ENCODE results near the gene ZNF362.

Gene ZNF362

GRCh38 chr1:33259879-33260278, 3.6 kb downstream of the ZNF362 start:
- Histone ChIP-seq H3K36me3 (ENCODE audit: control insufficient read depth, insufficient read depth, low read length) (peaks cover 5% of the 10 kb centered on the region), H3K4me1 (ENCODE audit: control insufficient read depth, insufficient read depth, low read length) (peaks cover 6% of the 10 kb centered on the region), H3K9me3 (ENCODE audit: control insufficient read depth, insufficient read depth, low read length) (no peaks in the 10 kb centered on the region), H3K4me3 (ENCODE audit: low read depth, low read length) (no peak overlapping the region), H3K27me3 (ENCODE audit: control insufficient read depth, insufficient read depth, low read length) (peaks cover 2% of the 10 kb centered on the region), H3K9ac (ENCODE audit: low read depth, low read length) (no peak overlapping the region)

- peaks cover 5% of the 10 kb centered on the region for H3K36me3 ChIP-seq (ENCODE audit: control insufficient read depth, insufficient read depth, low read length)
- H3K9ac ChIP-seq (ENCODE audit: low read depth, low read length): no peak overlapping the region
- H3K4me1 ChIP-seq (ENCODE audit: control insufficient read depth, insufficient read depth, low read length): peaks cover 6% of the 10 kb centered on the region
- no peaks in the 10 kb centered on the region for H3K9me3 ChIP-seq (ENCODE audit: control insufficient read depth, insufficient read depth, low read length)
- H3K27me3 ChIP-seq (ENCODE audit: control insufficient read depth, insufficient read depth, low read length): no peaks in the 10 kb centered on the region
- no peak overlapping the region for H3K4me3 ChIP-seq (ENCODE audit: low read depth, low read length)
Observed at GRCh38 chr1:33260439-33260838, 4.1 kb downstream of the ZNF362 start.

GRCh38 chr1:33261344-33261743, 5.1 kb downstream of the ZNF362 start:
- H3K27me3 ChIP-seq (ENCODE audit: control insufficient read depth, insufficient read depth, low read length): no peaks in the 10 kb centered on the region
- H3K4me3 ChIP-seq (ENCODE audit: low read depth, low read length): no peak overlapping the region
- no peaks in the 10 kb centered on the region for H3K9me3 ChIP-seq (ENCODE audit: control insufficient read depth, insufficient read depth, low read length)
- peaks cover 5% of the 10 kb centered on the region for H3K36me3 ChIP-seq (ENCODE audit: control insufficient read depth, insufficient read depth, low read length)
- H3K4me1 ChIP-seq (ENCODE audit: control insufficient read depth, insufficient read depth, low read length): peaks cover 6% of the 10 kb centered on the region
- no peak overlapping the region for H3K9ac ChIP-seq (ENCODE audit: low read depth, low read length)

- Histone ChIP-seq H3K27me3 (ENCODE audit: control insufficient read depth, insufficient read depth, low read length) (no peaks in the 10 kb centered on the region), H3K36me3 (ENCODE audit: control insufficient read depth, insufficient read depth, low read length) (peaks cover 5% of the 10 kb centered on the region), H3K9me3 (ENCODE audit: control insufficient read depth, insufficient read depth, low read length) (no peaks in the 10 kb centered on the region), H3K4me1 (ENCODE audit: control insufficient read depth, insufficient read depth, low read length) (peaks cover 2% of the 10 kb centered on the region), H3K9ac (ENCODE audit: low read depth, low read length) (no peak overlapping the region), H3K4me3 (ENCODE audit: low read depth, low read length) (no peak overlapping the region)
Observed at GRCh38 chr1:33263890-33264504, 7.7 kb downstream of the ZNF362 start.

- Histone ChIP-seq H3K4me1 (ENCODE audit: control insufficient read depth, insufficient read depth, low read length) (peaks cover 2% of the 10 kb centered on the region), H3K9me3 (ENCODE audit: control insufficient read depth, insufficient read depth, low read length) (no peaks in the 10 kb centered on the region), H3K4me3 (ENCODE audit: low read depth, low read length) (no peak overlapping the region), H3K27me3 (ENCODE audit: control insufficient read depth, insufficient read depth, low read length) (no peaks in the 10 kb centered on the region), H3K36me3 (ENCODE audit: control insufficient read depth, insufficient read depth, low read length) (peaks cover 5% of the 10 kb centered on the region), H3K9ac (ENCODE audit: low read depth, low read length) (no peak overlapping the region)
Observed at GRCh38 chr1:33265780-33266605, 9.7 kb downstream of the ZNF362 start.

- Histone ChIP-seq H3K4me3 (ENCODE audit: low read depth, low read length) (no peak overlapping the region), H3K9ac (ENCODE audit: low read depth, low read length) (no peak overlapping the region), H3K9me3 (ENCODE audit: control insufficient read depth, insufficient read depth, low read length) (no peaks in the 10 kb centered on the region), H3K36me3 (ENCODE audit: control insufficient read depth, insufficient read depth, low read length) (peaks cover 5% of the 10 kb centered on the region), H3K4me1 (ENCODE audit: control insufficient read depth, insufficient read depth, low read length) (peaks cover 2% of the 10 kb centered on the region), H3K27me3 (ENCODE audit: control insufficient read depth, insufficient read depth, low read length) (no peaks in the 10 kb centered on the region)
Observed at GRCh38 chr1:33266766-33267165, 10.5 kb downstream of the ZNF362 start.

- Histone ChIP-seq H3K4me3 (ENCODE audit: low read depth, low read length) (no peak overlapping the region), H3K9ac (ENCODE audit: low read depth, low read length) (no peak overlapping the region), H3K36me3 (ENCODE audit: control insufficient read depth, insufficient read depth, low read length) (peaks cover 3% of the 10 kb centered on the region)
Observed at GRCh38 chr1:33267468-33268205, 11.3 kb downstream of the ZNF362 start.

GRCh38 chr1:33268457-33268856, 12.2 kb downstream of the ZNF362 start:
- H3K4me1 ChIP-seq (ENCODE audit: control insufficient read depth, insufficient read depth, low read length): peaks cover 2% of the 10 kb centered on the region
- no peak overlapping the region for H3K4me3 ChIP-seq (ENCODE audit: low read depth, low read length)
- H3K27me3 ChIP-seq (ENCODE audit: control insufficient read depth, insufficient read depth, low read length): no peaks in the 10 kb centered on the region
- no peaks in the 10 kb centered on the region for H3K9me3 ChIP-seq (ENCODE audit: control insufficient read depth, insufficient read depth, low read length)
- H3K36me3 ChIP-seq (ENCODE audit: control insufficient read depth, insufficient read depth, low read length): no peaks in the 10 kb centered on the region
- H3K9ac ChIP-seq (ENCODE audit: low read depth, low read length): no peak overlapping the region

More at GRCh38 chr1:33267468-33268205, 11.3 kb downstream of the ZNF362 start:
- peaks cover 2% of the 10 kb centered on the region for H3K4me1 ChIP-seq (ENCODE audit: control insufficient read depth, insufficient read depth, low read length)
- no peaks in the 10 kb centered on the region for H3K9me3 ChIP-seq (ENCODE audit: control insufficient read depth, insufficient read depth, low read length)
- H3K27me3 ChIP-seq (ENCODE audit: control insufficient read depth, insufficient read depth, low read length): no peaks in the 10 kb centered on the region

GRCh38 chr1:33268927-33269610, 12.8 kb downstream of the ZNF362 start:
- H3K36me3 ChIP-seq (ENCODE audit: control insufficient read depth, insufficient read depth, low read length): no peaks in the 10 kb centered on the region
- H3K4me1 ChIP-seq (ENCODE audit: control insufficient read depth, insufficient read depth, low read length): peaks cover 2% of the 10 kb centered on the region
- H3K27me3 ChIP-seq (ENCODE audit: control insufficient read depth, insufficient read depth, low read length): no peaks in the 10 kb centered on the region
- no peak overlapping the region for H3K9ac ChIP-seq (ENCODE audit: low read depth, low read length)
- no peak overlapping the region for H3K4me3 ChIP-seq (ENCODE audit: low read depth, low read length)
- no peaks in the 10 kb centered on the region for H3K9me3 ChIP-seq (ENCODE audit: control insufficient read depth, insufficient read depth, low read length)

- no peaks in the 10 kb centered on the region for H3K27me3 ChIP-seq (ENCODE audit: control insufficient read depth, insufficient read depth, low read length)
- peaks cover 5% of the 10 kb centered on the region for H3K4me1 ChIP-seq (ENCODE audit: control insufficient read depth, insufficient read depth, low read length)
- no peak overlapping the region for H3K4me3 ChIP-seq (ENCODE audit: low read depth, low read length)
- H3K9me3 ChIP-seq (ENCODE audit: control insufficient read depth, insufficient read depth, low read length): no peaks in the 10 kb centered on the region
- H3K9ac ChIP-seq (ENCODE audit: low read depth, low read length): no peak overlapping the region
- H3K36me3 ChIP-seq (ENCODE audit: control insufficient read depth, insufficient read depth, low read length): no peaks in the 10 kb centered on the region
Observed at GRCh38 chr1:33269621-33270020, 13.3 kb downstream of the ZNF362 start.

- Histone ChIP-seq H3K4me3 (ENCODE audit: low read depth, low read length) (no peak overlapping the region), H3K9ac (ENCODE audit: low read depth, low read length) (no peak overlapping the region), H3K36me3 (ENCODE audit: control insufficient read depth, insufficient read depth, low read length) (no peaks in the 10 kb centered on the region), H3K4me1 (ENCODE audit: control insufficient read depth, insufficient read depth, low read length) (peaks cover 5% of the 10 kb centered on the region), H3K9me3 (ENCODE audit: control insufficient read depth, insufficient read depth, low read length) (no peaks in the 10 kb centered on the region), H3K27me3 (ENCODE audit: control insufficient read depth, insufficient read depth, low read length) (no peaks in the 10 kb centered on the region)
Observed at GRCh38 chr1:33270379-33270778, 14.1 kb downstream of the ZNF362 start.
